ENCODE measurements around the gene PKDCC.
"Not testable (repeated sequence)": the region's sequence is repeated elsewhere in the genome, so short reads cannot be mapped to it uniquely, and the experiment has no call there.

The PKDCC gene

GRCh38 chr2:42059261-42059898 is 11.6 kb downstream of the PKDCC start:
- no peak overlapping the region for H3K4me3 ChIP-seq (replicated peaks; ENCODE audit: low read depth, low read length)
- no peak for DNase-seq (ENCODE audit: extremely low read depth, low read depth)
- TF ChIP-seq, protein P1, sequence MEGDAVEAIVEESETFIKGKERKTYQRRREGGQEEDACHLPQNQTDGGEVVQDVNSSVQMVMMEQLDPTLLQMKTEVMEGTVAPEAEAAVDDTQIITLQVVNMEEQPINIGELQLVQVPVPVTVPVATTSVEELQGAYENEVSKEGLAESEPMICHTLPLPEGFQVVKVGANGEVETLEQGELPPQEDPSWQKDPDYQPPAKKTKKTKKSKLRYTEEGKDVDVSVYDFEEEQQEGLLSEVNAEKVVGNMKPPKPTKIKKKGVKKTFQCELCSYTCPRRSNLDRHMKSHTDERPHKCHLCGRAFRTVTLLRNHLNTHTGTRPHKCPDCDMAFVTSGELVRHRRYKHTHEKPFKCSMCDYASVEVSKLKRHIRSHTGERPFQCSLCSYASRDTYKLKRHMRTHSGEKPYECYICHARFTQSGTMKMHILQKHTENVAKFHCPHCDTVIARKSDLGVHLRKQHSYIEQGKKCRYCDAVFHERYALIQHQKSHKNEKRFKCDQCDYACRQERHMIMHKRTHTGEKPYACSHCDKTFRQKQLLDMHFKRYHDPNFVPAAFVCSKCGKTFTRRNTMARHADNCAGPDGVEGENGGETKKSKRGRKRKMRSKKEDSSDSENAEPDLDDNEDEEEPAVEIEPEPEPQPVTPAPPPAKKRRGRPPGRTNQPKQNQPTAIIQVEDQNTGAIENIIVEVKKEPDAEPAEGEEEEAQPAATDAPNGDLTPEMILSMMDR (IDR thresholded peaks at IDR 0.05; ENCODE audit: low read depth, low read length, missing control alignments): no peak

- TF ChIP-seq, protein P1 (IDR thresholded peaks at IDR 0.05; ENCODE audit: low read depth, low read length, missing control alignments): no peak
- DNase-seq (ENCODE audit: extremely low read depth, low read depth): no peak
- H3K4me3 ChIP-seq (replicated peaks; ENCODE audit: low read depth, low read length): no peak overlapping the region
Observed at GRCh38 chr2:42060028-42060427, 12.2 kb downstream of the PKDCC start.

DNA sequence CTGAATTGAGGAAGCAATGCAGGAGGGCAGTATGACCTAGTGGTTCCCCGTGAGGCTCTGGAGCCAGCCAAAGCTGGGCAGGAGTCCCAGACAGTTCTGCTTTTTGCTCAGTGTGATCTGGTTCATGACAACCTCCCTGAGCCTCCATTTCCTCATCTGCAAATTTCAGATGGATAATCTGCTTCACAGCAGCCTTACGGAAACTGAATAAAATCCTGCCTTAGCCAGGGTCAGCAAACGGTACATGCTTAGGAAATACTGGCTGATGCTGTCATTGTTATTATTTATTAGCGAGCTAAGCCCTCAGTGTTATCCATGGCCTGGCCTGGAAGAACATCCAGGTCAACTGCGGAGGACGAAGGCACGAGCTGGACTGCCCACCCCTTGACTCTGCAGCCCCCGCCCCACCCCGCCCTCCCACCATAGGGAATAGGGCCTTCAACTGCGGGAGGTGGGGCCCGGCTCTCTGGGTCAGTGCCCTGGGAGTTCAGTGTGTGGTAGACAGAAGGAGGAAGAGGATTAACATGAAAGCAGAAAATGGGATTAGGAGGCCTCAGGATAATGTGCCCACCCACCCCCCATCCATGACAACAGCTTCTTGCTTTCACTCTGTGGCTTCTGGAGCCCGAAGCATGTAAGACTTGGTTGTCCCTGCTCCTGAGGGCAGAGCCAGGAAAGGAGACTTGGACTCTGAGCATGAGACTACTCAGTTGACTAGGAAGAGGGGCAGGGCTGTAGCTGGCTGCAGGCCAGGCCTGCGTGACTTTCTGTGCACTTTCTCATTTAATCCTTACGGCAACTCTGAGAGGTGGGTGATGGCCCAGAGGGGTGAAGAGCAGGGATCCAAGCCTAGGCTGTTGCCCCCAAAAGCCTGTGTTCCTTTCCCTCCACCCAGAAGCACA is 13.1 kb downstream of the PKDCC start:
- DNase-seq (ENCODE audit: extremely low read depth, low read depth): no peak
- no peak overlapping the region for H3K4me3 ChIP-seq (replicated peaks; ENCODE audit: low read depth, low read length)

DNA sequence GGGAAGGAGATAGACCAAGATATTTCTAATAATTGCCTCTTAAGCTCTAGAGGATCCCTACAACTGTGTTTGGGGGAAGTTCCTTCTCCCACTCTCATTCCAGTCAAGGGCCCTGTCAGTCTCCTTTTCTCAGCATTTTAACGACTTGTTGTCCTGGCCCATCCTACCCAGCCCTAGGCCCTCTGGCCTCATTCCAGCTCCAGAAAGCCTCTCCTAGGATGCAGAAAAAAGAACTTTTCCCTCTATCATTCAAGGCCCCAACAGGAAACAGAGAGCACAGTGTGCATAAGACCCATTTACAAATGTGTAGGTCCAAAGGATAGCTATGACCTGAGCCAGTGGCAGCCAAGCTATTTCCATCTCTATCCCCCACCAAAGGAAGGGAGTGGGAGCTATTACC is 14.0 kb downstream of the PKDCC start:
- TF ChIP-seq, protein P1 (IDR thresholded peaks at IDR 0.05; ENCODE audit: low read depth, low read length, missing control alignments): no peak
- H3K4me3 ChIP-seq (replicated peaks; ENCODE audit: low read depth, low read length): no peak overlapping the region
- DNase-seq (ENCODE audit: extremely low read depth, low read depth): no peak

More for the DNA sequence above, 13.1 kb downstream of the PKDCC start:
- TF ChIP-seq, protein P1 (IDR thresholded peaks at IDR 0.05; ENCODE audit: low read depth, low read length, missing control alignments): no peak

DNA sequence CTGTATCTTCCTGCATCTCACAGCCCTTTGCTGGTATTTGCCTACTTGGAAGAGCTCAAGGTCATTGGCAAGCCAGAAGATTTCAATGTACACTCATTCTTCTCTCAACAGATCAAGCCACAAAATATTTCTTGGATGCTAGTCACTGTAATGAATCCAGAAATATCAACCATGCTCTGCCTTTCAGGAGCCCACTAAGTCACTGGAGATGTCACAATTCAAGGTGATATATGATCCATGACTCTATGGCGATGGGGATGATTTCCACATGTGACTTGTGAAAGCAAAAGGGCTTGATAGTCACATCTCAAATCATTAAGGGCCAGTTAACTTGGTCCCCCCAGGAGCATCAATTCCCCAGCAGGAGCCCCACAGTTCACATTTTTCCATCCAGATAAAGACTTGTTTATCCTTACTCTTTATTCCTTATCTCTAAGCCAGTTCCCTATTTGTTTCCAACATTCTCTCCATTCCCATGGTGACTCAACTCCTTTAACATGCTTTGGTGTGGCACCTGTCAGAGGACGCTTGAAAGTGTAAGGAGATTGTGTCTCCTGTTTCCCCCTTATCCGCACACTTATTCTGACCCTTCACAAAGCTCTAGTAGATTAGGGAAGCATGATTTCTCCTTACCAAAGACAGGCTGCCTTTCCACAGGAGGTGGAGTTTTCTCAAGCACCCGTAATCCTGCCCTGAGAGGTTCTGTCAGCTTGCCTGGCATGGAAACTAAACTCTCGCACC is 15.8 kb downstream of the PKDCC start:
- H3K4me3 ChIP-seq (replicated peaks; ENCODE audit: low read depth, low read length): no peak overlapping the region
- TF ChIP-seq, protein P1 (IDR thresholded peaks at IDR 0.05; ENCODE audit: low read depth, low read length, missing control alignments): no peak
- no peak for DNase-seq (ENCODE audit: extremely low read depth, low read depth)

DNA sequence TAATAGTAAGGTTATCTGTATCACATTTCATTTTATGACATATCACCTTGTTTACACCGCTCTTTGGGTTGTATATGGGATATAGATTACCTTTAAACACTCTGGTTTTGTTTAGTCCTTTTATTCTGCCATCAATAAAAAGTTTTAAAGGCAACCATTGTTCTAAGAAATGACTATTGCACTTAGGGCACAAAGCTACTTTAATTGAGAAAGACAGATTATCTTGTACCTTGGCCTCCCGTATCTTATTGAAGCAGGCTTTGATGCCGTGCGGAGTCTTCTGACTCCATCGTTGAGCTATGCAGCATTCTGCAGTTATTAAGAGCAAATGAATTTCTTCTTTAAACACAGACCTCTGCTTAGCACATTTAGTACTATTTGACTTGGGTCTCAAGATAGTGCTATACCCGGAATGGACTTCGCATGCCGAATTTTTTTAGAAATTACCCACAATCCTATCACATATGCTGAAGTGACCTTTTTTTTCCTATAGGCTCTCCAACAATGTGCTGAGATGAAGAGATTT is 16.7 kb downstream of the PKDCC start:
- TF ChIP-seq, protein P1 (IDR thresholded peaks at IDR 0.05; ENCODE audit: low read depth, low read length, missing control alignments): no peak
- no peak overlapping the region for H3K4me3 ChIP-seq (replicated peaks; ENCODE audit: low read depth, low read length)
- no peak for DNase-seq (ENCODE audit: extremely low read depth, low read depth)

DNA sequence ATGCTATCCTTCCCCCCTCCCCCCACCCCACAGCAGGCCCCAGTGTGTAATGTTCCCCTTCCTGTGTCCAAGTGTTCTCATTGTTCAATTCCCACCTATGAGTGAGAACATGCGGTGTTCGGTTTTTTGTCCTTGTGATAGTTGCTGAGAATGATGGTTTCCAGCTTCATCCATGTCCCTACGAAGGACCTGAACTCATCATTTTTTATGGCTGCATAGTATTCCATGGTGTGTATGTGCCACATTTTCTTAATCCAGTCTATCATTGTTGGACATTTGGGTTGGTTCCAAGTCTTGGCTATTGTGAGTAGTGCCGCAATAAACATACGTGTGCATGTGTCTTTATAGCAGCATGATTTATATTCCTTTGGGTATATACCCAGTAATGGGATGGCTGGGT is 17.9 kb downstream of the PKDCC start:
- H3K4me3 ChIP-seq (replicated peaks; ENCODE audit: low read depth, low read length); DNase-seq (ENCODE audit: extremely low read depth, low read depth): not testable (repeated sequence)

DNA sequence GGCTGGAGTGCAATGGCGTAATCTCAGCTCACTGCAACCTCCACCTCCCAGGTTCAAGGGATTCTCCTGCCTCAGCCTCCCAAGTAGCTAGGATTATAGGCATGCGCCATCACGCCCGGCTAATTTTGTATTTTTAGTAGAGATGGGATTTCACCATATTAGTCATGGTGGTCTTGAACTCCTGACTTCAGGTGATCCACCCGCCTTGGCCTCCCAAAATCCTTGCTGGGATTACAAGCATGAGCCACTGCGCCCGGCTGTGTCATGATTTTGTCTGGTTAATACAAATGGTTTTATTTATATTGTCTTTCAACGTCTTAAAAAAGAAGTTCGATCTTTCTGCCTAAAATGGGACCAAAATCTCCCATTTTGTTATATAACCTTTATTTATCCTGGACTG is 19.2 kb downstream of the PKDCC start:
- not testable (repeated sequence) for H3K4me3 ChIP-seq (replicated peaks; ENCODE audit: low read depth, low read length); DNase-seq (ENCODE audit: extremely low read depth, low read depth)
